Right ventricle myocardium inferior (tissue), 1 donor: ENCODE measurements around the gene DCTN3. TPM values are rescaled to one million over a fixed set of nuclear protein-coding genes. Genes with fewer than 3 reads are reported as not detected.

Source experiments
- ATAC-seq: fragments of 200-7000 bp; cut with Tn5 transposase; one replicate; pipeline ENCODE4 v1.9.1; 2020; ENCODE audit warnings: mild to moderate bottlenecking, moderate library complexity
- DNase-seq: peaks from one replicate; pipeline ENCODE4 v3.0.0; 2021; ENCODE audit errors: missing footprints
- intact Hi-C: fragments of 100-400 bp; cut with DNase I; formaldehyde crosslinking; loops from one replicate; pipeline ENCODE4 v1.11.0; 2022
- total RNA-seq: library from RNA; stranded (reverse); fragmentation: NEBNext Ultra II Directional; extraction: Animal tissue kit (Norgen Biotek cat#: 25700); gene quantifications from one replicate; pipeline ENCODE4 v1.2.1, GENCODE V29; 2021
- donor health status: DM: no; HTN: yes; CAD: no; lungs with severe emphysema.

Gene DCTN3
- total RNA-seq, 1 donor from 2014 or later = 133 TPM

DNA sequence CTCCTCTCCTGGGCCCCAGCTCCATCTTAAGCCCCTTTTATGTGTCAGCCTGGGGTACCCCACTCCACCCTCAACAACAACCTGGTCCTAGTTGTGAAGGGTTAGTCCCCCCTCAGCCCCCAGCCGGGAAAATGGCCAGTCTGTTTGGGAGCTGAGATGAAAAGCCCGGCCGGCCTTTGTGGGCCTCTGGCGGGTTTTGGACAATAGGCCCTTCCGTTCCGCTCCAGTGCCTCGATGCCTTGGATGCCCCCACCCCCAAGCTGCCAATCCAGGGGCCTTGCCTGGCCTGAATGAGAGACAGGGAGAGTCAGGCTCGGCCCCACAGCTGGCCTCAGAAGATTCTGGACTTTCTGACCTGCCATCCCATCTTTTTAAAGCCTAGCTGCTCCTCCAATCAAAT is 39.9 kb downstream of the DCTN3 start:
- intact Hi-C loops = no loop called here
- ATAC-seq (no peak), DNase-seq (no peak)

DNA sequence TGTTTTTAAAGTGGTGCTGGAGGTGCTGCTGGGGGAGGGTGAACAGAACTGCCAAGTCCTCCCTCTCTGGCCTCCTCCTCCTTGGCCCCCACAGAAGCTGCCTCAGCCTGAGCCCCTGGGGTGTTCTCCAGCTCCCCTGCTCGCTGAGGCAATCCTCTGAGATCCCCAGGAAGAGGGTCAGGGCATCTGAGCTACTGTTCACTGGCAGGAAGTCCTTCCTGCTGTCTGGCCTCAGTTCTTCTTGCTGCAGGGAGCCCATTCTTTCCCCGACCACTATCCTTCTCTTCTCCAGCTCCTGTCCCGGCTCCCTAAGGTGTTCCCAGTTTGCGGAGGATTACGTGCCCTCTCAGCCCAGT is 40.5 kb downstream of the DCTN3 start:
- intact Hi-C loops = no loop called here
- ATAC-seq = no peak
- no peak for DNase-seq

DNA sequence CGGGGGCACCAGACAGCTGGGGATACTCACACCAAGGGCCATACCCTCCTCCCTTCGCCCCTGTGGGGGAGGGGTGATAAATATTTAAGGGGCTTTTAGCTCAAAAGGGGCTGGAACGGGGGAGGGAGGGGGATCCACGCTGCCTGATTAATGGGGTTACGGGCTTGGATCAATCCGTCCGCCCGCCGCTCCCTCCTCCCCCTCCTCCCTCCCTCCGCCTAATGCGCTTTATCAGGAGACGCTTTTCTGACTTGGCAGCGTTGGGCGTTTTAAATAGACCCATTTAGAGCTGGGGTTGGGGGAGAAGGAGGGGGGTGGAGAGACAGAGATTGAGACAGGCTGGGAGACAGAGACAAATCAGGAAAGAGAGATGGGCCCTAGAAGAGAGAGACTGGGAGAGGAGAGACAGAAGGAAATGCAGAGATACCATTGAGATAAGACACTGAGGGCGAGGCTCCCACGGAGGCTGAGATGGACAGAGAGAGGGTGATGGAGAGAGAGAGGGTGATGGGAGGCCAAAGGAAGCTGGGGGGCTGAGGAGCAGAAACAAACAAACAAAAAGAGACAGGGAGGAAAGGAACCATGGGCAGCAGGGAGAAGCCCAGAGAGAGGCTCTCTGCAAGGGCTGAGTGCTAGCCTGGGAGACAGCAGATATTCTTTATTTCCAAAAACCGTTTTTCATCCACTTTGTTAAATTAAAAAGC is 41.0 kb downstream of the DCTN3 start:
- DNase-seq (no peak), ATAC-seq (peak; percentile 50)
- intact Hi-C loops = no loop called here

DNA sequence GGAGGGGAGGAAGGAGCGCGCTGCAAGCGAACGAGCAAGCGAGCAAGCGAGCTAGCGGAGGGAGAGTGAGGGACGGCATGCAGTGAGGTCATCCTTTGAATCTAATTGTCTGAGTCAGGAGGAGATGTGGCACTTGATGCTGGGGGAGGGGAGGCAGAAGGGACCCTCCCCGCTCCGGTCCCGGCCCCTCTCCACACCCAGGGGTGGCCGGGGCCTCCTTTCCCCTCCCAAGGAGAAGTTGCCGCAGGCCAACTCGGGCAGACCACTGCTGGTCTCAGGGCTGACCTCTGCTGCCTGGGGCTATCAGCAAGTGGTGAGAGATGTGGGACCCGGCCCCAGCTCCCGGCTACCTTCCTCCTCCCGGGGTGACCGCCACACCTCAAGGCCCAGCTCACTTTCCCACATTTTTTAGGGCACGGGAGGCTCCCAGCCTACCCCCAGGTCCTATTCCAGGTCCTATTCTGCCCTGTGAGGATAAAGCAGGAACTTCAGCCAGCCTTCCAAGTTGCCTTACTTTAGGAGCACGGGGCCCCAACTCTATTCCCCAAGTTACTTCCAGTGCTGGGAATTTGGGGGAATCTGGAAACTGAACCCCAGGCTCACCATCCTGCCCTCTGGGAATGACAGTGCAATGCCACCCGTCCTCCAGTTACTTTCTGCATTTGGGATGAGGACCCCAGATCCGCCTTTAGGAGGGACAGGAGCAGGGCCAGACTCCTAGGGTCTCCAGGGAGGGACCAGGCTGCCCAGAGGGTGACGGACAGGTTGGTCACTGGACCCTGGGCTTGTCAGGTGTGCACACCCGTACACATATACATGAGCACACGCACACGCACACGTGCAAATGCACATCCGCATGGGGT is 41.8 kb downstream of the DCTN3 start:
- DNase-seq (no peak), ATAC-seq (peak; percentile 45)
- intact Hi-C loops = no loop called here

DNA sequence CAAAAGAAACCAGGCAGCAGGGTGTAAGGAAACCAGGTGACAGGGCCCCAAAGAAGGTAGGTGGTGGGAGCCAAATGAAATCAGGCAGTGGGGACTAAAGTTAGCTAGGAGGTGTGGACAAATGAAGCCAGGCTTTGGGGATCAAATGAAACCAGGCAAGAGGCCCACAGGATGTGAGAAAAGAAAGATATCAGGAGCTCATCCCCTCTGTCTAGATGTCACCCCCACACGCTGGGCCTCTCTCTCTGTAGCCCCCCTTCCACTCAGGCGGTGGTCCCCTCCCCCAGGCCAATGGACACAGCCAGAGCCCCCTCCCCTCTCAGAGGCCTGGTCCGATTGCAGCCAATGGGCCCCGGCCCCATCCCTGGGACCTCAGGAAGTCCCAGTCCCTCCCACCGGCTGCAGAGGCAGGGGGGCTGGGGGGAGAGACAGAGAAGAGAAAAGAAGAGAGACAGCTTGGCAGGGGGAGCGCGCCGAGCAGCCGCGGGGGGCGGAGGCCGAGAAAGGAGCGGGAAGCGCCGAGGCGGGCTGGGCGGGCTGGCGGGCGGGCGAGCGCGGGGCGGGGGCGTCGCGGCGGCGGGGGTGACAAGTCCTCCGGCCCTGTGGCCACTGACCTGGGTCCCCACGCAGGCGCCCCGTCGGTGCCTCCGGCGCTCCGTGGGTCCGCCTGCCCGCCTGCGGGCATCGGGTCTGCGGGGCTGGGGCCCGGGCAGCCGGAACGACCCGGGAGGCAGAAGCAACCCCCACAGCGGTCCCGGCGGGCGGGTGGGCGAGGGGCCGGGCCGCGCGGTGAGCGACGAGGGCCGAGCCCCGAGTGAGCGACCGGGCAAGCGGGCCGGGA is 42.7 kb downstream of the DCTN3 start:
- DNase-seq = no peak
- no peak for ATAC-seq
- intact Hi-C loops = no loop called here

DNA sequence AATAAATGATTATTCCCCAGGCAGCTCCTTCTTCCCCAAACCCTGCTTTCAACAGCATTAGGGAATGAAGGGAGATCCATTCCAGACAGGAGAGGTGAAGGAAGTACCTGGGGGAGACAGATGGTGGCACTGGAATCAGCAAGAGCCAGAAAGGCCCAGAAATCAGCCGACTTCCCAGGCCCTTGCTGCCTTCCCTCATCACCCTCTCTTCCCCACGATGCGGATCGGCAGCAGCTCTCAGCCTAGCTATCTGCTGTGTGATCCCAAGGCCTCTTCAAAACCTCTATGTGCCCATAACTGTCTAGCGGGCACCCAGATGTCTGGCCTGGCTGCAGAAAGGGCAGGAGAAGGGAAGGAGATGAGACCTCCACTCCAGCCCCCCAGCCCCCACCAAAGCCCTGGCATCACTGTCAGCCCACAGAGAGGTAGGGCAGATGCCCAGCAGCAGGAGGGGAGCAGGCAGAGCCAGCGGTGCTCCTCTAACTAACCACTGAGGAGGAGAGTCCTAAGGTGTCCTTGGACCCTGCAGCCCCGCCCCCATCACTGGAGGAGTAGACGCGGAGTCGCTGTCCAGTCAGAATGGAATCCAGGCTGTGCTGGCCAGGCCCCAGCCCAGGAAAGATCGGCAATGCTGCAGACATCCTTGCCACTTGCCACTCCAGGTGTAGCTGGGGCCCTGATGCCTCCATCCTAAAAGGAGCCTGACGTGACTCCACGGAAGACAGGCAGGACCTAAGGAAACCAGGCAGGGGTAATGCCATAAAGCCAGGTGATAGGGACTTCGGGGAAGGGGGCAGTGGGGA is 43.5 kb downstream of the DCTN3 start:
- intact Hi-C loops = no loop called here
- DNase-seq = no peak
- no peak for ATAC-seq

DNA sequence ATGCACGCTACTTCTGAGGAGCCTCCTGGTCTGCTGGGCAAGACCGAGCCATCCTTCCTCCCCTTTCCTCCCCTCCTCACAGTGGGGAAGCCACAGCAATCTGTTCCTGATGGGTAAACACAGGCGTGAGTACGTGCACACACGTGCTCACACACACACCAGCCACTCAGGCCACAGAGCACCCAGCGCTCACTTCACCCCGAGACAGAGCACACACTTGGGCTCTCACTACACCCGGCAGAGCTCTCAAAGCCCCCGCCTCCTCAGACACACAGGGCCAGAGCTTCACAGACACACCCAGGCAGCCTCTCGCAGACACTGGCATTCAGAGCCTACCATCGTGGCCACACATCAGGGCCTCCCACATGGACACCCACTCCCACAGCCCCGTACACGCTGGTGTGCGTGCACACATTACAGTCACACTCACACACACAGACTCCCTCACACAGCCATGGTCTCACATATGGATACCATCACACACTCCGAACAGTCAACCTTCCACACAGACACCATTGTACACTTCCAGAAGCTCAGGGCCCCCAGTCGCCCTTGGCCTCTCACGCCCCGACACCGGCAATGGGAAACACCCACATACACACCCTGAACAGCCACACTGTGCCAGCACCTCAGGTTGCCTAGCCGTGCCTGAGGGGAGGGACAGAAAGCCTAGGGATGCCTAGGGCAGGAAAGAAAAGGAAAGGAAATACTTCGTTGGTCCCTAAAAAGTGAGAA is 44.3 kb downstream of the DCTN3 start:
- no peak for DNase-seq
- intact Hi-C loops = no loop called here
- ATAC-seq = no peak

DNA sequence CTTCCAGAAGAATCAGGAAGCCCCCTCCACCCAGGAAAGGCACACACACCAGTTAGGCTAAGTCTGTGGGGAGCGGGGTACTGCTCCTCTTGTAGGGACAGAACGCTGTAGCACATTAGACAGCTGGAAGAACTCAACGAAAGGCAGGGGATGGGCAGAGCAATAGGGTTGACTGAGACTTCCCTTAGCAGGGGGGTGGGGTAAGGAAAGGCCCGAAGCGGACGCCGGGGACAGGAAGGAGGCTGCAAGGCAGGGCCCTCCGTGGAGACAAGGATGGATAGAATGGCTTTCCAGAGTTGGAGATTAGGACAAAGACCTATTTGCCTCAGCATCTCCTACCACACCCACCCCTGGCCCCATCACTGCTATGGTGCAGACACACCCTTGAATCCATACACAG is 45.1 kb downstream of the DCTN3 start:
- DNase-seq = no peak
- intact Hi-C loops = no loop called here
- ATAC-seq = no peak

DNA sequence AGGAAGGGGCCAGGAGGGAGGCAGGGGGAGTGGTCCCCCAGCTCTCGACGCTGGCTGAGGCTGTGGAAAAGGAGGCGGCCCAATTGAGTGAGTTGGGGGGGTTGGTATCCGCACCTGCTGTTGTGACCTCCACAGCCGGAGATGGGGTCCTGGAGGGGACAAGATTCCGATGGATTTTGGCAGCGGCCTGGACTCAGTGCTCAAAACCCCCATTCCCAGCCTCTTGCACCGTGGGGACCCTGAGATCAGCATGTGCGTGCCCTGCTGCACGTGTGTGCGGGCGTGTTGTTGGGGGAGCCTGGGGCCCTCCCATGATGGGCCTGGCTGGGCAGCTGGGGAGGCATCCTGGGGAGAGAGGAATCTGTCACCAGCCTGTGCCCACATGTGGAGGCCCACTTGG is 45.7 kb downstream of the DCTN3 start:
- ATAC-seq (no peak), DNase-seq (no peak)
- intact Hi-C loops = no loop called here

DNA sequence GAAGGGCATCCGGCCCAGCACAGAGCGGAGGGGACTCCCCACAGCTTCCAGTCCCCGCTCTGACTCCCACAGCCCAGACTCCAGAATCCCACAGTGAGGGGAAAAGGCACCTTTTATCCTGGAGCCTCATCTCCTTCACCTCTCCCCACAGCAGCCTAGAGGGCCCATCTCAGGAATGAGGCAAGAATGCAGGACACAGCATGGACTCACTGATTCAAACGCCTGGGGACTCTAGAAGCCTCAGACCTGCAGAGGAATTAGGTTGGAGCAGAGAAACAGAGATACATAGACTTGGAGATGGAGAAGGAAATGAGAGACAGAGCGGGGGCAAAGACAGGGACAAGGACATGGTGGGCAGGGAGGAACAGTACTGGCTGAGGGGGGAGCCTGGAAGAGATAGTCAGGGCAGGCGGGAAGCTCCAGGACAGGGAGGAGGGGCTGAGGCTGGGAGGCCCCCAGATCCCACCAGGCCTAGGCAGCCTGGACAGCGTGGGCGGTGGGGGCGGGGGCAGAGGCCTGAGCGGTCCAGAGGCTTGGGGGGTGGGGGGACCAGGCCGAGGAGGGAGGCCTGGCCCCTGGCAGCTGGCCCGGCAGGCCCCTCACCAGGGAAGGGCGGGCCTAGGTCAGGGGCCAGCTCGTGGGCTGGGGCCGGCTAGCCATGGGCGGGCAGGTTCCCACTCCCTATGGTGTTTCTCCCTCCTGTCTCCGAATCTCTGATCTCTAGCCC is 46.5 kb downstream of the DCTN3 start:
- intact Hi-C loops = no loop called here
- ATAC-seq (no peak), DNase-seq (no peak)

DNA sequence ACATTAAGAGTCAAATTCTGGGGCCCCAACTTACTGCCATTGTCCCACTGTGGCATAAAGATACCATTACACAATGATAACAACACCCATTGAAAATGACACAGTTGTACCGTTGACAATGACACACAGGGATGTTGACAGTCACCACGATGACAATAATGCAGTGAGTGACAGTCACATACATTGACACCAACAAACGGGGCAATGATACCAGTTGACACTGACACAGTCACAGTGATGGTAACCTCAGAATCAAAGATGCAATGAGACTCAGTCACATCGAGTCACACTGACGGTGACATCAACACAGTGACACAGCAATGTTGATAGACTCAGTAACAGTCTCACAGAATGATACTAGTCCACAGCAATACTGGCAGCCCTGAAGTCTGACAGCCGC is 47.7 kb downstream of the DCTN3 start:
- DNase-seq (no peak), ATAC-seq (no peak)
- intact Hi-C loops = no loop called here

DNA sequence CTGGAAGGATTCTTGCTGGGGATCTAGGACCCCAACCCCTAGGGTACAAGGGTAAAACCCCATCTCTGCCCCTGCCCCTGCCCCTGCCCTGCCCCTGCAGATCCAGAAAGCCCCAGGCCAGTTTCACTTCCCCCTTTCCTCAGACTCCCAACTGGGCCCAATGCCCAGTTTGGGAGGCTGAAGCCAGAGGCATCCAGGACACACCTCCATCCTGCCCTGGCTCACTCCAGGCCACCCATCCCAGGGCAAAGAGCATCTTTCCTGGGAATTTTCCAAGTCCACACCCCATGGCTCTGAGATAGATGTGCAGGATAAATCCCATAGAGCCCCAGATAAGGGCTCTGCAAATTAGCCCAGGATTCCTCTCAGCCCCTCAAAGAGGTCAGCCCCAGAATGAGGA is 48.2 kb downstream of the DCTN3 start:
- intact Hi-C loops = no loop called here
- no peak for ATAC-seq
- DNase-seq = no peak

DNA sequence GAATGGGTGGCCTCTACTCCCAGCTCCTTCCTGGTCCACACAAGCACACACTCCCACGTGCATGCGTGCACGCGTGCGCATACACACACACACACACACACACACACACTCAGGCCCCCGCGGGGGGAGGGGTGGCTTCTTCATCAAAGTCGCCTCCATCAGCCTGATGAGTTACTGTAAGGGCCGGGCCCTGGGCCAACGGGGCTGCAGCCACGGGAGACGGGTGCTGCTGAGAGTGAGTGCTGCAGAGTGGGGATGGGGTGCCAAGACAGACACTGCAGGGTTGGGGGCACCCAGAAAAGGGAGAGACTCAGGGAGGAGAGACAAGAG is 48.8 kb downstream of the DCTN3 start:
- intact Hi-C loops = no loop called here
- ATAC-seq (no peak), DNase-seq (no peak)

DNA sequence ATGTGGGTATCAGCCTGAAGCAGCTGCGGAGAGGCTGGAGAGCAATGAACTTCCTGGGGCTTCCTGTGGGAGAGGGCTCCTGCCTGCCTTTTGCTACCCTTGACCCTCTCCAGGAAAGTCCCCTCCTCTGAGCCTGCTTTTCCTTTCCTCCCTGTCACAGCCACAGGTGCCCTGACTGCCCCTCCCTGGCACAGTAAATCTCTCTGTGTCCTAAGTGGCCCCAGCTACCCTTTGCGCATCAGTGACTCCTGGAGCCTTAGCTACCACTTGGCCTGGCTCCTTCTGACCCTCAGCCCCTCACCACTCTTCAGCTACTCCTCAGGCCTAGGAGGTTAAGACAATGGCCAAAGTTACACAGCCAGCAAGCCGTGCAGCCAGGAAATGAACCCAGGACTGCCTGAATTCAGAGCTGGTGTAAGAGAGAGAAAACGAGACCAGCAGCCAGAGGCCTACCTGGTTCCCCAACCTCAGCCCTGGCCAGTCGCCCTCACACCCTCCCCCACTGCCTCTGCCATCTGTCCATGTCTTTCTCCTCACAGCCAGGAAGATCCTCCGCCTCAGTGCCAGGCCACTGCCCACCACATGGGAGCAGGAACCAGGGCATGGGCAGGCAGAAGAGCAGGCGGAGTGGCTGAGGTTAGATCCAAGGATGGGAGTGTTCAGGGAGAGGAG is 49.4 kb downstream of the DCTN3 start:
- no peak for ATAC-seq
- no peak for DNase-seq
- intact Hi-C loops = no loop called here

DNA sequence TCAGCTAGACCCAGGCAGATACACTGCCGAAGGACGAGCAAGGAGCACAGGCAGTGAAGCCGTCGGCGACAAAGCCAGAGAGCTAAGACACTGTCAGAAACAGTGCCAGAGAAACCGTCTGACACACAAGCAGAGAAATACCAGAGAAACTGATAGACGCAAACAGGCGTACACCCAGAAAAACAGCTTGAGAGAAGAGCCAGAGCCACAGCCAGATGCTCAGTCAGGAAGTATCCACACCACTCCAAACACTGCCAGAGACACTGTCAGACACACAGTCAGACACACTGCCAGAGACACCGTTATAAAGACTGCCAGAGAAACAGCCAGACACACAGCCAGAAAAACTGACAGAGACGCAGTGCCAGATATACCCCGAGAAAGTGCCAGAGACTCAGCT is 49.9 kb downstream of the DCTN3 start:
- DNase-seq (no peak), ATAC-seq (peak; percentile 20)
- intact Hi-C loops = no loop called here

DNA sequence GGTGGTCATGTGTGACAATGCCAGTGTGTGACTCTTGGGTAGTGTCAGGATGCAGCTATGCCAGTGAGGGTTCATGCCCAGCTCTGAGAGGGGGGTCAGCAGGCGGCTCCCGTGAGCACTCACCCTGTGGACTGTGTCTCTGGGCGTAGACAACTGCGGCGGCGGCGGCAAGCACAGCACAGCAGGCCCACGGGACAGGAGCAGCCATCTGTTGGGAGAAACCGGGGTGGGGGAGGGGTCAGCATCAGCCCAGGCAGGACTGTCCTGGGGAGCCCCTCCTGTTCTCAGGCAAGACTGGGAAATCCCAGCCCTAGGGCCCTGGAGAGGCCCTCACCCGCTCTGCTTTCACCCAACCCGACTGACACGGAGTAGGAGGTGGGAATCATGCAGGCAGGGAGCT is 51.5 kb downstream of the DCTN3 start:
- intact Hi-C loops = no loop called here
- DNase-seq (no peak), ATAC-seq (no peak)

DNA sequence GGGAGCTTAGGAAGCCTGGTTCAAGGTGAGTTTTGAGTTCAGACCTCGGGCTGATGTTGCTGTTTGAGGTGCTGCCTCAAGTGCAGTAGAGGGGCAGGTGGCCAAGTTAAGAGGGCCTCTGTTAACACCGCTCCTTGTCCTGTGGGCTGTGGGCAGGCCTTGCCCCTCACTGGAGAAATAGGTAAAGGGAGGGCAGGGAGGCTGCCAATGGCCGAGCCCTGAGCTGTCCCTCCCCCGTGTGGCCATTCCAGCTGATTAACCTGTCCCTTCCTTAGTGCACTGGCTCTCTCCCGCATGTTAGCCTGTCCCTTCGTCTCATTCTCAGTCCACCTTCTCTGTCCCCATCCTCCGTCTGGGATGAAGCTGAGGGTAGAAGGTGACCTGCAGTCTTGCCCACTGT is 52.2 kb downstream of the DCTN3 start:
- ATAC-seq = no peak
- no peak for DNase-seq
- intact Hi-C loops = no loop called here
